Neural progenitor cell (in vitro differentiated cells): ENCODE data around the gene CITED4. TPM values are rescaled to one million over a fixed set of nuclear protein-coding genes. Genes with fewer than 3 reads are reported as not detected.

Source experiments
- DNase-seq: peaks from one replicate; pipeline ENCODE4 v3.0.0-alpha.2; 2016; ENCODE audit warnings: low spot score
- H2AFZ ChIP-seq: fragments of 200-600 bp; sonication (generic); replicated peaks from 2 replicates; pipeline ENCODE4 v1.6.1; 2016; ENCODE audit warnings: antibody characterized with exemption
- H3F3A ChIP-seq: fragments of 200-600 bp; sonication (generic); 2 replicates; pipeline ENCODE4 v1.6.1; 2016; ENCODE audit warnings: antibody characterized with exemption, low read depth
- H3K27ac ChIP-seq: fragments of 200-600 bp; sonication (generic); 2 replicates; pipeline ENCODE4 v1.5.1; 2016; ENCODE audit warnings: mild to moderate bottlenecking
- H3K27me3 ChIP-seq: fragments of 200-600 bp; sonication (generic); 2 replicates; pipeline ENCODE4 v1.6.1; 2016; ENCODE audit warnings: mild to moderate bottlenecking, moderate library complexity
- H3K36me3 ChIP-seq: fragments of 200-600 bp; sonication (generic); 2 replicates; pipeline ENCODE4 v1.5.1; 2016
- H3K4me1 ChIP-seq: fragments of 200-600 bp; sonication (generic); 2 replicates; pipeline ENCODE4 v1.6.1; 2016; ENCODE audit warnings: mixed run types
- H3K4me2 ChIP-seq: fragments of 200-600 bp; sonication (generic); 2 replicates; pipeline ENCODE4 v1.6.1; 2016
- H3K4me3 ChIP-seq: fragments of 200-600 bp; sonication (generic); 2 replicates; pipeline ENCODE4 v1.5.1; 2016
- H3K79me2 ChIP-seq: fragments of 200-600 bp; sonication (generic); 2 replicates; pipeline ENCODE4 v1.6.1; 2016; ENCODE audit warnings: low read depth
- H3K9ac ChIP-seq: fragments of 200-600 bp; sonication (generic); 2 replicates; pipeline ENCODE4 v1.6.1; 2016
- H3K9me3 ChIP-seq: fragments of 200-600 bp; sonication (generic); 2 replicates; pipeline ENCODE4 v1.5.1; 2016; ENCODE audit warnings: low read depth
- H4K20me1 ChIP-seq: fragments of 200-600 bp; sonication (generic); 2 replicates; pipeline ENCODE4 v1.6.1; 2016; ENCODE audit warnings: low read depth
- H3K27ac Mint-ChIP-seq: 3 replicates; pipeline ENCODE4 v1.8.0; 2021; ENCODE audit warnings: mixed read lengths
- H3K27me3 Mint-ChIP-seq: 2 replicates; pipeline ENCODE4 v1.8.0; 2022; ENCODE audit warnings: low read depth, mild to moderate bottlenecking, inconsistent platforms, moderate library complexity, mixed read lengths; ENCODE audit not compliant: insufficient read depth
- H3K36me3 Mint-ChIP-seq: 3 replicates; pipeline ENCODE4 v1.8.0; 2021; ENCODE audit warnings: mixed read lengths
- H3K4me1 Mint-ChIP-seq: 3 replicates; pipeline ENCODE4 v1.8.0; 2021; ENCODE audit warnings: mixed read lengths
- H3K4me3 Mint-ChIP-seq: 3 replicates; pipeline ENCODE4 v1.8.0; 2021; ENCODE audit warnings: mild to moderate bottlenecking, moderate library complexity, mixed read lengths
- H3K9me3 Mint-ChIP-seq: 3 replicates; pipeline ENCODE4 v1.8.0; 2020; ENCODE audit warnings: mixed read lengths
- CTCF ChIP-seq: fragments of 200-600 bp; sonication (generic); IDR thresholded peaks from 2 replicates; pipeline ENCODE4 v1.5.1; 2017; ENCODE audit warnings: antibody characterized with exemption, mild to moderate bottlenecking
- EZH2 ChIP-seq: fragments of 200-600 bp; sonication (generic); IDR thresholded peaks from 2 replicates; pipeline ENCODE4 v1.6.1; 2017; ENCODE audit warnings: antibody characterized with exemption, mild to moderate bottlenecking, moderate library complexity
- EZH2phosphoT487 ChIP-seq: fragments of 200-600 bp; sonication (generic); IDR thresholded peaks from 2 replicates; pipeline ENCODE4 v1.6.1; 2017; ENCODE audit warnings: antibody characterized with exemption
- total RNA-seq: library from RNA; depleted of rRNA; stranded (reverse); fragments of >200 nt; gene quantifications from 2 replicates; pipeline ENCODE4 v1.2.3, GENCODE V29; 2015; ENCODE audit warnings: low replicate concordance

The CITED4 gene
- total RNA-seq, 1 donor from 2014 or later = 0.77 TPM

GRCh38 chr1:40815420-40815819 lies 46.7 kb downstream of the CITED4 start:
- Histone ChIP-seq H3K9ac (no peak overlapping the region), H3K27ac (no peak overlapping the region), H2AFZ (no peak overlapping the region), H3K36me3 (no peaks in the 10 kb centered on the region), H4K20me1 (peaks cover 9% of the 10 kb centered on the region), H3K9me3 (no peaks in the 10 kb centered on the region), H3K79me2 (no peaks in the 10 kb centered on the region), H3K4me1 (peaks cover 9% of the 10 kb centered on the region), H3K4me2 (no peak overlapping the region), H3F3A (peaks cover 6% of the 10 kb centered on the region), H3K4me3 (no peak overlapping the region), H3K27me3 (peaks cover 52% of the 10 kb centered on the region)
- H3K4me1 Mint-ChIP-seq = peaks cover 33% of the 10 kb centered on the region
- H3K4me3 Mint-ChIP-seq = no peak overlapping the region
- no peak overlapping the region for H3K27ac Mint-ChIP-seq
- no peaks in the 10 kb centered on the region for H3K36me3 Mint-ChIP-seq
- no peak for TF ChIP-seq EZH2
- no peak for TF ChIP-seq CTCF
- TF ChIP-seq EZH2phosphoT487 = no peak
- no peak for DNase-seq
- H3K9me3 Mint-ChIP-seq = no peaks in the 10 kb centered on the region
- H3K27me3 Mint-ChIP-seq = peaks cover 13% of the 10 kb centered on the region

Other genes starting within 250 kb of the CITED4 start
- 17.2 and 27.1 TPM in 2 replicates for gene RIMS3, start 196.7 kb downstream of the CITED4 start, total RNA-seq
- 38.0 and 61.3 TPM in 2 replicates for gene NFYC, start 170.7 kb downstream of the CITED4 start, total RNA-seq
- 0.87 TPM in 1 of 2 replicates, not detected in the other for gene KCNQ4, start 78.6 kb downstream of the CITED4 start, total RNA-seq
- gene CTPS1, start 117.3 kb upstream of the CITED4 start, total RNA-seq = 73.8 and 77.6 TPM in 2 replicates
- 0.19 TPM in 1 of 2 replicates, not detected in the other for gene SLFNL1, start 159.4 kb upstream of the CITED4 start, total RNA-seq